ENCODE measurements around the gene DOC2B.
"Not testable (repeated sequence)": the region's sequence is repeated elsewhere in the genome, so short reads cannot be mapped to it uniquely, and the experiment has no call there.

The DOC2B gene

DNA sequence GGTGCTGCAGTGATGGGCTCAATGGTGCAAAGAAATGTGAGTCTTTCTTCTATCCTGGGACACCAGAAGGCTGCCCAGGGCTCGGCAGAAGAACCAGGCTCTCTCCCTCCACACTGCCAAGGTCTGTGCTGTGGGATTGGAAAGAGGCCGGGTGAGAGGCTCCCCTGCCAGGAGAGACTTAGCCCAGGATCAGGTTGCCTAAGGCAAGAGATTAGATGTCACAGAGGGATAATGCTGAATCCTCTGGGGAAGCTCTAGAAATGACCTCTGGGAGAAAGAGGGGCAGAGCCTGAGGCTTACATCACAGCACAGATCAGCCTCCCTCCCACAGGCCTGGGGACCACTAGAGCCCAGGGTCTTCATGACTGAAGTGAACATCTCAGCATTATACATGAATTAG lies 5.7 kb upstream of the DOC2B start:
- DNase-seq: no peak

DNA sequence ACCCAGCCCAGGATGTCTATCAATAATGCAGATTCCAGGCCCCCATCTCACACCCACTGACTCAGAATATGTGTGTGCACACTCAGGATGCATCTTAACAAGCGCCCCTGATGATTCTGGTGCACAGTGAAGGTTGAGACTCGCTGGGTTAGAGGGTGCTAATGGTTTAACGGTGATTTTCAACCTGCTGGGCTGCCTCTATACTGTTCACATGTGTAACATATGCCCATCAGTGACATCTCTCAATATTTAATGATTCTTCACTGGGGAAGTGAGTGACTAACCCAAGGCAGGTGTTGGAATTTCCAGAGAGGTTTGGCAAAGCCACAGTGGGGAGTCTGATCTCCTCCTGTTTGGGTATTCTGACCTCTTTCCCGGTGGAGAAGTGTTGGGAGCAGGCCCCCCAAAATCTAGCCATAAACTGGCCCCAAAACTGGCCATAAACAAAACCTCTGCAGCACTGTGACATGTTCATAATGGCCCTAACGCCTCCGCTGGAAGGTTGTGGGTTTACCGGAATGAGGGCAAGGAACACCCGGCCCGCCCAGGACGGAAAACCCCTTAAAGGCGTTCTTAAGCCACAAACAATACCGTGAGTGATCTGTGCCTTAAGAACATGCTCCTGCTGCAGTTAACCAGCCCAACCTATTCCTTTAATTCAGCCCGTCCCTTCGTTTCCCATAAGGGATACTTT lies 4.1 kb upstream of the DOC2B start:
- peak; percentile 14 for DNase-seq

- DNase-seq: no peak
Observed at GRCh38 chr17:183021-183420, 1.6 kb upstream of the DOC2B start.

- no peak for DNase-seq
Observed at GRCh38 chr17:182050-182751, 751 bp upstream of the DOC2B start.

DNA sequence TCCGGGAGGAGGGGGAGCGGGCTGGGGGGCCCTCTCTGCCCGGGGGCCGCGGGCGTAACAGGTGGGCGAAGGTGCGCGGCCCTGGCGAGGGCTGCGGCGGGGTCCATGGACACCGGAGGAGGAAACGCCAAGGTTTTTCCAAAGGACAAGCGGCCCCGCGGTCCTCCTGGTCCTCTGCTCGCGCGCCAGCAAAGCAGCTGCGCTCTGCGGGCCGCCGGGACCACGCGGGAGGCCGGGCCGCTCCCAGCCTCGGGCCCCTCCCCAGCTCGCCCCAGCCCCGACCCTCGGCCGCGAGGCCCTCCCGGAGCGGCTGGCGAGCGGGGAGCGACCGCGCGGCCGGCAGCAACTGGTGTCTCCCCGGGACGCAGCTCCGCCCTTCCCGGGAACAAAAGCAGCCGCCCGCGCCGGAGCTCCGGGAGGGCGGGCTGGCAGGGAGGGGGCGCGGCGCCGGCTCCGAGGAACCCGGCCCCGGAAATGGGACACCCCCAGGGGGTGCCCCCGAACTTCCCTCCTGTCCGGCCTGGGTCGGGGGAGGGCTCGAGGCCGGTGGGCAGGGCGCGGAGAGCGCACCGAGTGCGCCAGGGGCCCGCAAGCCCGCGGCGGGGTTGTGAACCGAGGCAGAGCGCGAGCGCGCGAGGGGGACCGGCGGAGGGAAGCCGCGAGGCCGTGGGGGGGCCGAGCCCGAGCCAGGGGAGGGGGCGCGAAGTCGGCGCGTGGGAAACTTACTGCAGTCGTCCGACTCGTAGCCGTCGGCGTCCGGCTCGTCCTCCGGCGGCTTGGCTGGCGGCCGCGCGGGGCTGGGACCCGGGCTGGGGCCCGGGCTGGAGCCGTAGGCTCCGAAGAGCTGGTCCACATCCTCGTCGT lies 837 bp downstream of the DOC2B start:
- no peak for DNase-seq

- DNase-seq: no peak
Observed at GRCh38 chr17:179781-180380, 1.6 kb downstream of the DOC2B start.

- DNase-seq: no peak
Observed at GRCh38 chr17:179066-179432, 2.4 kb downstream of the DOC2B start.

DNA sequence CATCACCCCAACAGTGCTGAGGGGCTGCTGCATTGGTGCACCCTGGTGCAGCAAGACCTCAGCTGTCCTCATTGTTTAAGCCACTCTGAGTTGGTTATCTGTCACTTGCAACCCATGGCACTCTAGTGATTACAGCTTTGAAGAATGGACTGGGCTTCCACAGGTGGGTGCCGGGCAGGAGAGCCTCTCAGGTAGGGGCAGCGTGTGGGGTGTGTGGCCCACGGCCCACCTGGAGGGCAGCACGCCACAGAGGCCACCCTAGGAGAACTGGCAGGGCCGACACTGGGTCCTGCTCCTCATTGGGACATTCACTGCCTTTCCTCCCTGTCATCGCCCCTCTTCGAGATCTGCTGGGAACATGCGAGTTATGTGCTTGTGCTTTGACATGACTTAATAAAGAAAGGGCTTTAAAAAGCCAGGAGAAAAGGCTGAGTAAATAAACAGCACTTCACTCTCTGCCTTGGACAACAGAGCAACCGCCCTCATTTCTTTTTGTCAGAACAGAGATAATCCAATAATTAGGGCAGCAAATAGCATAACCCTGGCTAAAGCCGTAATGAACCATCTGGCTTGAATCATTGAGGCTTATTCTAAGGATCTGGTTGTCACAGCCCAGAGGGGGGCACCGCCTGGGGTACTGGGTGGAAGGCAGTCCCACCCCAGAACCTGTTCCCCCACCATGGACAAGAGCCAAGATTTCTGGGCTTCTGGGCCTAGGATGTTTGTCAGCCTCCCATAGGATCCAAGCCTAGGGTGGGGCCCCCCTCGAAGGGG lies 3.0 kb downstream of the DOC2B start:
- no peak for DNase-seq

- DNase-seq: no peak
Observed at GRCh38 chr17:177762-178161, 3.7 kb downstream of the DOC2B start.

DNA sequence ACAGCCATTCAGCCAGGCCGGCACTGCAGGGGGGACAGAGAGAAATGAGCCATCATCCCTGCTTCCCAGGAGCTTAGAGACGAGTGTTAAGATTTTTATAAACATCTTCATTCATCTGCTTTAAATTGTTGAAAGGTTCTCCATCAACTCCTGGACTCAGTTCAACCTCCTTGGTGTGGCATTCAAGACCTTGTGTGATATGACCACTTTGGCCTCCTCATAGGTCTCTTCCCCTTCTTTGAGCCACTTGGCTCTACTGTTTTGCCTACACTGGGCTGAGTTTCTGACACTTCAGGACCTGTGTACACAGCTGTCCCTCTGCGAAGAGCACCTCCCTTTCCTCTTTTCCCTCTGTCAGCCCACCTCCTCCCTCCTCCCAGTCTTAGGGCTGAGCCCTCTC lies 4.3 kb downstream of the DOC2B start:
- no peak for DNase-seq

DNA sequence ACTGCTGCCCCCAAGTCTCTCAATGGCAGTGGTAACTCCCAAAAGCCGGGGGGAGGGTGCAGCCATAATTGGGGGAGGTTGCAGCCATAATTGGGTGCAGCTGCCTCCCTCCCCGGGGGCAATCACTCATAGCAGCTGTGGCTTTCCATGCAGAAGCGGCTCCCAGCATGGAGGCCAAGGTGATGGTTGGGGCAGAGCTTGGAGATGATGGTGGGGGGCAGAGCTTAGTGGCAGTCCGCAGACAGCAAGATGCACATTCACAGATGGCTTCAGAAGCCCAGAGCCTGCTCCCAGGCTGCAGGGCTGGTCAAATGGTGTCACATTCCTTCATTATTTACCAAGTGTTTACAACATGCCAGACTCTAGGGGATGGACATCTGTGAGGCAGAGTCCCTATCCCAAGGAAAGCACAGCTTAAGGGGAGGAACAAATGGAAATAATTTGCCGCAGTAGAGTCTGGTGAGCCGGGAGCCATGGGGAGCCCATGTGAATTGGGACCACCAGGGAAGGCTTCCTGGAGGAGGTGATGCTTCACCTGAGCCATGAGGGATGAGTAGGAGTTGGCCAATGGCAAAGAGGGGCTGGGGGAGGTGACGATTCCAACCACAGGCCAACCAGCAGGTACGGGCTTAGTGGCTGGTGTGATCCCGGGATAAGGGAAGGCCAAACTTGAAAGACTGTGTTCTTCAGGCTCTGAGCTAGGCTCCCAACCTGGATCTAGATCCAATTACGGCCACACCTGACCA lies 8.1 kb downstream of the DOC2B start:
- DNase-seq: no peak

GRCh38 chr17:172401-172800 lies 9.0 kb downstream of the DOC2B start:
- DNase-seq: no peak

DNA sequence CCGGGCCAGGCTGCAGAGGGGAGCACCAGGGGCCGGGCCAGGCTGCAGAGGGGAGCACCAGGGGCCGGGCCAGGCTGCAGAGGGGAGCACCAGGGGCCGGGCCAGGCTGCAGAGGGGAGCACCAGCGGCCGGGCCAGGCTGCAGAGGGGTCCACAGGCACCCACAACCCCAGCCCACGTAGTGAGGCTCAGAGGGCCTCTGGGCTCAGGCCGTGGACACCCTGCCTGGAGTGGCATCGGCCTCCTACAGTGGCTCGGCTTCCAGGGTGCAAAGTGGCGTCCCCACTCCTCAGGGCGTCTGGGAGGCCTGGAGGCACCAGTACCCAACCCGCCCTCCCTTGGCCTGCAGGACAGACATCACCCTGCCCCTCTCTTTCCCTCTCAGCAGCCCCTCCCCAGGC lies 9.6 kb downstream of the DOC2B start:
- no peak for DNase-seq

DNA sequence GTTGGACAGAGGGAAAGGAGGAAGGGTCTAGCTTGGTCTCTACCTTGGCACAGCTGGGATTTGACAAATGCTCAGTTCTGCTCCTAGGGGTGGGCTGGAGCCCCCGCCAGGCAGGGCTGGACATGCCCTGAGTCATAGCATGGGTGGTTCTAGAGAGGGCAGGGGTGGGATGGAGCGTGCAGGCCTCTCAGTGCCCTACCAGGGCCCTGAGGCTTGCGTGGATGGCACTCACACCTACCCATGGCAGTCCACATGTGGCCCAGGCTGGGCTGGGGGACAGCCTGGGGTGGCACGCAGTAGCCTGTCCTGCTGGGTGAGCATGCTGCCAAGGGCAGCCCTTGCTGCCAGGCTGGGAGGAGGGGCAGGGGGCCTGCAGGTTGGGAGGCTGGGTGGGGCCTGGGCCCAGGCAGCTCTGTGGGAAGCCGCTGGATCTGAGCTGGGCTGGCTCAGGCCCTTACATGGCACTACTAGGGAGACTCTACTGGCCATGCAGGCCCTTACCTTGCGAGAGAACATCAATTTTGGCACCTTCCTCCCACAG lies 11.2 kb downstream of the DOC2B start:
- no peak for DNase-seq

DNA sequence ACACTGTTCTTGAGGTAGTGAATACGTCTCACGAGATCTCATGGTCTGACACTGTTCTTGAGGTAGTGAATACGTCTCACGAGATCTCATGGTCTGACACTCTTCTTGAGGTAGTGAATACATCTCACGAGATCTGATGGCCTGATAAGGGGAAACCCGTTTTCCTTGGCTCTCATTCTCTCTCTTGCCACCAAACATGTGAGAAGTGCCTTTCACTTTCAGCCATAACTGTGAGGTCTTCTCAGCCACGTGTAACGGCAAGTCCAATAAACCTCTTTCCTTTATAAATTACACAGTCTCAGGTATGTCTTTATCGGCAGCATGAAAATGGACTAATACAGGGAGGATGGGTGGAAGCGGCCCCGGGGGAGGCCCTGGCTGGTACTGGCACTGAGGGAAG lies 12.8 kb downstream of the DOC2B start:
- not testable (repeated sequence) for DNase-seq

DNA sequence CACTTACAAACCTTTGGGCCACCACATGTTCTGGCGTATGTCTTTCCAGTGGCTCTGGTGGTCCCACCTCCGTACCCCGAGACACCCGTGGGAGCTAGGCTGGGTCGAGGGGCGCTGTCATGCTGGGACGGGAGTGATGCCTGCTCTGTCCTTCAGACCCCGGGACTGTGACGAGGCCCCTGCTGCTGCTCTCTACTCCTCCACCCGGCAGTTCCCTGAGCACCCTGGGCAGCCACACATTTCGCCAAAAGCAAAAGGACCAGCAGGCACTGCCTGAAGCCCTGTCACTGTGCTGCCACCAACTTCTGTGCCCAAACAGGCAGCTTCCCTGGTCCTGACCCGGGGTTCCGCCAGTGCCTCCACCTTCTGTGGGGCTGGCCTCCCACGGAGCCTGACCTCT lies 15.5 kb downstream of the DOC2B start:
- no peak for DNase-seq

DNA sequence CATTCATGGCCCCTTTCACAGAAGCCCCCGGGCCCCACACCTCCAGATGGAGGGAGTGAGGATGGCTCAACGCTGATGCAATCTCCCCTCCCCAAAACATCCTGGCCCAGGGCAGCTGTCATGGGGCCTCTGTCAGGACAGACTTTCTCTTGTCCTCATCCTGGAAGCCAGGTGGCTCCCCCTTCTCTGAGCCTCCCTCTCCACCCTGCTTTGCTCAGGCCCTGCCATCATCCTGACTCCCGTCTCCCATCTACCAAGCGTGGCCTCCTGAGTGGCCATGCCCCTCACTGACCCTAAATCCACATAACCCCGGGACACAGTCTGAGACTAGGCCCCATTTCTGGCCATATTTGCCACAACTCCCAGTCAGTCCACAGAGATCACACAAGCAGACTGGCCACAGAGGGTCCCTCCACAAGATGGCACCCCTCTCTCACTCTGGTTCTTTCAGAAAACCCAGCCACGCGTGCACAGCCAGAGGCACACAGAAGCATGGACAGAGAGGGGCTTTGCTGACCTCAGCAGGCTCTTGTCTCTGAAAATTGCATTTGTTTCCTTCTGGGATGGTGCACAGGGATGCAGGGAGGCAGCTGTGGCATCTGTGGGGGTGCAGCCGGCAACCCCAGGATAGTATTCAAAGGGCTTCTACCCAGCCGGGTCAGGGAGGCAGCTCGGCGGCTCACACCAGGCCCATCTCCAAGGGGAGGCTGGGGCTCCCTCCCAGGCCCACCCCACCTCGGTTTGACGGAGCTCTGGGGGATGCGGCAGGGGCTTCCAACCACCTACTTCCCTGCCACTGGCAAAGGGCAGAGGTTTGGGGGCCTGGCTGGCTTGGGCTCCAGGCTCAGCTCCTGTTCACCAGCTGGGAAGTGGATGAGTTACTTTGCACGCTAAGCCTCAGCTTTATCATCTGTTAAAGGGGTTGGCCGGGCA lies 16.9 kb downstream of the DOC2B start:
- DNase-seq: peak; percentile 33

- no peak for DNase-seq
Observed at GRCh38 chr17:163514-164098, 17.8 kb downstream of the DOC2B start.

- DNase-seq: no peak
Observed at GRCh38 chr17:162689-163088, 18.8 kb downstream of the DOC2B start.

- no peak for DNase-seq
Observed at GRCh38 chr17:161481-161880, 20.0 kb downstream of the DOC2B start.

All from CD4-positive, alpha-beta T cell treated with Interleukin-17A for 1 hour (primary cell).